ENCODE measurements around the gene P4HB.

P4HB gene

GRCh38 chr17:81859906-81860755, at the start of gene P4HB:
P4HB (minus strand) TSS chr17:81860535; CDS start chr17:81860471, 64 bp downstream.
- DNase-seq (peak; percentile 97), ATAC-seq (no peak)

- ATAC-seq (no peak), DNase-seq (no peak)
Measured at GRCh38 chr17:81909231-81909630, 48.9 kb upstream of the P4HB start.

DNA sequence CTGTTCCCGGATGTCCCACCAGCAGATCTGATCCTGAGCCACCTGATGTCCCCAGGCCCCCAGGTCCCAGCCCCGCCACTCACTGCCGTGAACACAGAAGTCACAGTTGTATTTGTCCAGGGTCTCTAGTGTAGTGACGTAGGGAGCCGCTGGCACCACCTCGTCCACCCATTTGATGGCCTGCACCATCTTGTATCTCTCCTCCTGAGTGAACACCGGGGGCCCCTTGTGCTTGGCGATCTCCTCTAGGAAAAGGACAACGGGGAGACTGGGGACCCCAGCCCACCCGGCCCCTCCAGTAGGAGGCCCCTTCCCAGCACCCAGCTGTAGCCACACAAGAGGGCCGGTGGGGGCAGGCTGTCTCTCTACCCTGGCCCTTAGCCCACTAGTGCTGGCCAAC, 48.5 kb upstream of the P4HB start:
- DNase-seq (no peak), ATAC-seq (no peak)

GRCh38 chr17:81907219-81908145, 47.1 kb upstream of the P4HB start:
- DNase-seq (no peak), ATAC-seq (no peak)

DNA sequence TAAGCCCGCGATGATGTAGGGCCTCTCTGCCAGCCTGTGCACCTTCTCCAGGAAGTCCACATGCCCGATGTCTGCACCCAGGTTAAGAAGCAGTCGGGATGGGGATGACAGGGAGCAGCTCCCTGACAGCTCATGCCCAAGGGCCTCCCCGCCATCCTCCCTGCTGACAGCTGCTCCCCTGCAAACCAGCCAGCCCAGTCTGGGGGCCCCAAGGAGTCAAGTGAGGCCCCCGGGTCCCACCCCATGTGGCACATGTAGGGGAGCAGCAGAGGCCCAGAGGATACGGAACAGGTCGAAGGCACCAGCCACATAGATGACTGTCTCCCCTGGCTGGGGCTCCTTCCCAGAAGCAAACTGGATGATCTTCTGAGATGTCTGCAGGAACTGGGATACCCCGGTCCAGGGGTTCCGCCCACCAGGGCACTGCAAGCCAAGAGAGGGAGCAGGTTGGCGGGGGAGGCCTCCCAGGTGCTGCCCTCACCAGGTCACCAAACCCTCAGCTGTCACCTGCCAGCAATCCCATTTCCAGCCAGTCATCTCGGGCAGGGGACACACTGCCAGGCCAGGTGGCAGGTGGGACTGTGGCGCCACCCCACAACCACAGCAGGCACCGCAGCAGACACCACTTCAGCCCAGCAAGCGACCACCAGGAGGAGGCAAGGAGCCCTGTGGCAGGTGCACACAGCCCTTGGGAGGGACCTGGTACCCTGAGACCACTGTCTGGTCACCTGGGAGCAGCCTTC, 46.3 kb upstream of the P4HB start:
- no peak for DNase-seq
- ATAC-seq, result no peak

- ATAC-seq (no peak), DNase-seq (no peak)
Measured at GRCh38 chr17:81905993-81906392, 45.7 kb upstream of the P4HB start.

DNA sequence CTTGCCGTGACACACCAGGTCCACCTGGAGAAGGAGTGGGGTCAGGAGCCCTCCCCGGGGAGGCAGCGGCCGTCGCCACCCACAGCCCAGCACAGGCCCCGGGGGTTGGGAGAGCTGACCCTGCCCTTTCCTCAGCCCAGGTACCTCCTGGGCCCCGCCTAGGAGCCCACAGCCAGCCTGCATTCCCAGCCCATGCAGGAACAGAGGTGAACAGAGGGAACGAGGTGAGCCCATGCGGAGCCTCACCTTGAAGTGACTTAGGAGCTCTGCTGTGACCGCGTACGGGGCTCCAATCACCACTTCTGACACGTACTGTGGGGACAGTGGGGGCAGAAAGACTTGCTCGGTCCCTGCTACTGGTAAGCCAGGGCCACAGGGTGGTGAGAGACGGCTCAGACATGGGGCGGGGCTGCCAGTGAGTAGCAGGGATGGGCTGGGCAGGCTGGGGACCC, 45.1 kb upstream of the P4HB start:
- DNase-seq (no peak), ATAC-seq (no peak)

GRCh38 chr17:81904600-81905423, 44.5 kb upstream of the P4HB start:
- ATAC-seq (no peak), DNase-seq (no peak)

DNA sequence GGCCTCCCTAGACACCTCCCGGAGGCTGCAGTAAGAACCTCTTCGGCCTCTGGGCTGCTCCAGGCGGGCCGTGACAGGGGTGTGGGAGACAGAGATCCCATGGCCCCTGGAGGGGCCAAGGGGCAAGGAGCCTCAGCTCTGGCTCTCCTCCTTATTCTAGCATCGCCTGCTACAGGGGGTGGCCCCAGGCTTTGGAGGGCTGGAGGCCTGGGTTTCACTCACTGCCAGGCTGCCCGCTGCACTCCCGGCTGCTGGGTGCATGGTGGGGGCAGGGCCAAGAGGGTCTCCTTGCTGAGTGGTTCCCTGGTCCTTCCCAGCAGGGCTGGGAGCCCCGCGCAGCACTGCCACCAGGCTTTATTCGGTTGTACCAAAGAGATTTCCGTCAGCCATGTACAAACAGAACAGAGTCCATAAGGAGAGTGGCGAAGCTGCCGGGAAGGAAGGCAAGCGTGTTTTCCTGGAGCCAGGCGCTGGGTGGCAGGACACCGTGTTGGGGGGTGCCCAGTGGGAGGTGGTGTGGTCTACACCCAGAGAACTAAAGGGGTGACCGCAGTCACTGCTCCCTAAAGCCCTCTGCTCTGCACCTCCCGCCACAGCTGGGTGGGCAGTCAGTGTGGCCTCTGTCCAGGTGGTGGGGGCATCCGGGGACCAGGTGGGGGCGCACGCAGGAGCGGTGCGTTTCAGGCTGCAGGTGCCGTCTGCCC, 43.7 kb upstream of the P4HB start:
- DNase-seq (no peak), ATAC-seq (no peak)

DNA sequence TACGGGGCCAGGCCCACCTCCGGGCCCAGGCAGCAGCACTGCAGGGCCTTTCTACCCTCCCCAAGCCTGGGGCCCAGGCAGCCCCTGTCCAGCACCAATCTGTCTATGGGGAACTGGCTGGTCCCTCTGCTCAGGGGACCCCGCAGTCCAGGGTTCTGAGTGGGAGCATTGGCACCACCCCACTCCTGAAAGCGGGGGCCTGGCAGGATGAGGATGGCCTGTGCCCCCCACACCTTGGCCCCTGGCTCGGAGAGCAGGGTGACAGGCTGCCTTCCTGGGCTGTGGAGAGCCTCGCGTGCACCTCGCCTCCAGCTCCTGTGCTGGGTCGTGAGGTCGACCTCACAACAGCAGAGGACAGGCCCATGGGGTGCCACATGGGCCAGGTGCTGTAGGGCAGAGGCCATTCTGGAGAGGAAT, 43.1 kb upstream of the P4HB start:
- DNase-seq (no peak), ATAC-seq (no peak)

DNA sequence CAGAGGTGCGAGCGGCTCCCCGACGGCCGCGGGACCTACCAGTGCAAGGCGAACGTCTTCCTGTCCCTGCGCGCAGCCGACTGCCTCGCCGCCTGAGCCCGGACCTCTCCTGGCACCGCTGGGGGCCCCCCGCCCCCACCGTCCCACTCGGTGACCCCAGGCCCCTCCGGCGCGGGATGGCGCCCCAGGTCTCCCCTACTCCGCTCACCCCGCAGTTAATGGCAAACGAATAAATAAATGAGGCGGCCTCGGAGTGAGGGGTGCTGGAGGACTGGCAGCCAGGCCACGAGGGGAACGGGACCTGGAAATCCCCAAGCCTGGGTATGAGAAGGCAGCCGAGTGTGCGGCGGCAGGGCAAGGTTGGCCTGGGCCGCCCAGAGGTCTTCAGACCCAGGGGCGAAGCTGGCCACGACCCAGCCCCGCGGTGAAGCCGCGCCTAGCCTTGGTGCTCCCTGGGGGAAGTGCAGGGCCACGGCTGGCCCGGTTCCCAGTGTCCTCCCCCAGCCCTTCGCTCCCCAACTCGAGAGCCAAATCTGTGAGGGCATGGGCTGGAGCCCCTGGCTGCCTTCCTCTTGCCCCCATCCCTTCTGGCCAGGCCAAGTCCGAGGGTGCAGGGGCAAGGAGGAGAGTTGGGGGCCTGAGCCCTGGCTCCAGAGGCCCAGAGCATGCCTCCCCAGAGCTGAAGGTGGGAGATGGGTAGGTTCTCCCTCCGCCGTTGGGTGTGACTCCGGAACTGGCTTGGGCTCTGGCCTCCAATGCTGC, 42.5 kb upstream of the P4HB start:
- DNase-seq (no peak), ATAC-seq (peak; percentile 4)

GRCh38 chr17:81902023-81902652, 41.8 kb upstream of the P4HB start, which contains the start of gene NPB:
NPB (plus strand) TSS chr17:81902238; CDS start chr17:81902278, 40 bp downstream.
- peak; percentile 16 for ATAC-seq
- DNase-seq, result no peak

- ATAC-seq, result no peak
Measured at GRCh38 chr17:81901167-81902022, 41.1 kb upstream of the P4HB start.

DNA sequence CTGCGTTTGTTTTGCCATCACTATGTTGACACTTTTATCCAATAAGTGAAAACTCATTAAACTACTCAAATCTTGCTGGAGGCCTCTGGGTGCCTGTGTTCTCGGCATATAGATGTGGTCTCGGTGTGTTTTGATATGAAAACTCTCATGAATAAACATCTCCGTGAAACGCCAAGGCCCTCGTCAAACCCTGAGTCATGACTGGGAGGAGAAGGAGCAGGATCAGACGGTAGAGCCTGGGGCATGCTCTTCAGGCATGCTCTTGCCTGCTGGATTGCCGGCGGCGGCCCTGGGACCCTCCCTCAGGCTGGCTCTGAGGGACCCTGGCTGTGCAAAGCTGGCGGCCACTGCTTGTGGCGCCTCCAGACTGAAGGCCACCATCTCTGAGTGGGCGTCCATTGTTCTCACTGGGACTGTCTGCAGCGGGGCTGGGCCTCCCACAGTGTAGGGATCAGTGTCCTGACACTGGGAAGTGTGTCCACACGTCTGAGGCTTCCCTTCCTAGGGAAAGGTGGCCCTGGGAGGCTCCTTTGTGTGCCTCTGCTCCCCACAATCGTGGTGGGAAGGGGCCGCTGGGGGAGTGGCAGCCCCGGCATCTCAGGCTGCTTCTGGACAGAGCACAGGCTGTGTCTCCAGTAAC, 40.0 kb upstream of the P4HB start:
- no peak for ATAC-seq
- no peak for DNase-seq

More at GRCh38 chr17:81901167-81902022, 41.1 kb upstream of the P4HB start:
- DNase-seq, result no peak

DNA sequence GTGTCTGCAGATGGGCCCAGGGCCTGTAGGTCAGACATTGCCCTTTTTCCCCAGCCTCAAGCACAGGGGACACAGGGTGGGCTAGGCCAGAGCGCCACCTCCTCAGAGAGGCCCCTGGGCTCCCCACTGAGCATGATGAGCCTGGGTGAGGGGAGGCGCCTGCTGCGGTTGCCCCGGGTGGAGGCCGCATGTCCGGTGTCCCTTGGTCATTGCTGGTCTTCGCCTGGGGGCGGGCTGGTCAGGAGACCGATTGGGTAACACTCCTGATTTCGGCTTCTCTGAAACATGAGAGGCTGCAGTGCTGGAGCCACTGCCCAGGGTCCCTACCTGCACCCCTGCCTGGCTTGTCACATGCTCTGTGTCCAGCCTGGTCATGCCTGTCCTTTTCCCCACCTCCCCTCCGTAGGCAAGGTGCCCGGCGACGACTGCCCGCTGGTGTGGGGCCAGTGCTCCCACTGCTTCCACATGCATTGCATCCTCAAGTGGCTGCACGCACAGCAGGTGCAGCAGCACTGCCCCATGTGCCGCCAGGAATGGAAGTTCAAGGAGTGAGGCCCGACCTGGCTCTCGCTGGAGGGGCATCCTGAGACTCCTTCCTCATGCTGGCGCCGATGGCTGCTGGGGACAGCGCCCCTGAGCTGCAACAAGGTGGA, 39.3 kb upstream of the P4HB start:
- DNase-seq, result no peak
- no peak for ATAC-seq

DNA sequence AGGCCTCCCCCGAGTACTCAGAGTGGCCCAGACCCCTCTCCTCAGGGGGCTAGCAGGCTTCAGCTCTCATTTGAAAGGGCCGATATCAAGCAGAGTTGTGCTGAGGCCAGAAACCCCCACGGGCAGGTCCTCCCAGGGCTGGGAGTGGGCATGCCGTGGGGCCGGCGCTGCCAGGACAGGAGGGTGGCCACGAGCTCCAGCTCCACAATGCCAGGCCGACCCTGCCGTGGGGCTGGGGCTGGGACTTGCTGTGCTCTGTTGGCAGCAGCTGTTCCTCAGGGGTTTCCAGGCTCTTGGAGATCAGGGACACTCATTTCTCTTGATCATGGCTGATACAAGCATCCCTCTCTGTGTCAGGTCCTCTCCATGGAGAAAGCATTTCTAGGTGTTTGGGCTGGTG, 38.5 kb upstream of the P4HB start:
- DNase-seq (no peak), ATAC-seq (no peak)
